HG03571 (cell line): ENCODE measurements around the gene VPS35L.
"Not testable (repeated sequence)": the region's sequence is repeated elsewhere in the genome, so short reads cannot be mapped to it uniquely, and the experiment has no call there.

Experiments used
- ATAC-seq: cut with Tn5 transposase; IDR thresholded peaks from one replicate; pipeline ENCODE4 v1.9.1; 2021; ENCODE audit not compliant: unreplicated experiment

Gene VPS35L

GRCh38 chr16:19645557-19645981 lies 90.1 kb downstream of the VPS35L start:
- no peak for ATAC-seq

GRCh38 chr16:19649980-19650379 lies 94.5 kb downstream of the VPS35L start:
- ATAC-seq = no peak

DNA sequence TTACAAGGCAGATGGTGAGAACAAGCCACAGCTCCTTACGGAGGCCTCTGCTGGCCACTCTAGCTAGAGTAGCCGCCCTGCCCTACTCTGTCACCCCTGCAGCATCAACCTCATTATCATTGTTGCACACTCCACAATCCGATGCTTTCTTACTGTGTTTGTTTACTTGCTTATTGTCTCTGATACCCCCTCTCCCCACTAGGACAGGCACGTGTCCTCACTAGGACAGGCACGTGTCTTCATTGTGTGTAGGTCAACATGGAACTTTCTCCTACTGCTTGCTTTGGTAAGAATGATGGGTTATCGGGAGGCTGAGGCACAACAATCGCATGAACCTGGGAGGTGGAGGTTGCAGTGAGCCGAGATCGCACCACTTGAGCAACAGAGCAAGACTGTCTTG lies 98.6 kb downstream of the VPS35L start:
- ATAC-seq = no peak

DNA sequence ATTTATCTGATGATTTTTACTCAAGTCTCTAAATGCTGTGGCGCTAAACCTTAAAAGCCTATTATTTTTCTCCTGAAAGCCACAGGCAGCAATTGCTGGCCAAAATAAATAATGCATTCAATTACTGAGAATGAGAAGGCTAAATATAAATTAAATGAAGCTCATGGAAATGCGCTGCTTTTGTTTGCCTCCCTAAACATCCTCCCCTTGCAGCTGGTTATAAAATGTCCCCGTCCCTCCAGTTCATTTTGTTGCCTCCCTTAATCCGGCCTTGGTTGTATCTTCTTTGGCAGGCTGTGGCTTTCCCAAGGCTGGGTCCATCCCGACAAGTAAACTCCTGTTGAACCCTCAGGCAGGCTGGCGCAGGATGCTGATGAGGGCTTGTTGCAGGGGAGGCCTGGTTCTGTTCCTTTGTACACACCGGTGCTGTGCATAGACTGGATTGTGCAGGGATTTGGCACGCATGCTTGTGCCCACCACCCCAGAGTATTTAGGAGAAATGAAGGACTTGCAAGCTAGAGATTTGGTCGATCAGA lies 99.8 kb downstream of the VPS35L start:
- ATAC-seq = no peak

DNA sequence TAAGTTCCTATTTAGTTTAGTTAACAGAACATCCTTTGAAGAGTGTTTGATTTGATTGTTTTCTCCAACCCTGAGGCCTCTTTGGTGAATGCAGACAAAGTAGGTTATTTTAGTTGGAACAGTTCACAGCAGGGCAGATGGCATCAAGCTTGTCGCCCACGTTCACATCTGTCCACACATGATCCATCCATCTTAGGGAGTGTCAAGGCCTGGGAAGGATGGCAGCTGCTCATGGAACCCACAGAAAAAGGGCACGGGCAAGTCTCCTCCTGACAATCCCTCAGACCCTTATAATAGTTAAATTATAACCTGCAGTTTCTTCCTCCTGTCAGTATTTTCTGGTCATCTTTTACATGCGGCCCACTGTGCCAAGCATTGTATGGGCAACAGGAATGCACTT lies 102.3 kb downstream of the VPS35L start:
- ATAC-seq = no peak

- no peak for ATAC-seq
Observed at GRCh38 chr16:19659554-19659953, 104.1 kb downstream of the VPS35L start.

GRCh38 chr16:19660432-19660831 lies 104.9 kb downstream of the VPS35L start:
- no peak for ATAC-seq

GRCh38 chr16:19662351-19662750 lies 106.8 kb downstream of the VPS35L start:
- no peak for ATAC-seq

DNA sequence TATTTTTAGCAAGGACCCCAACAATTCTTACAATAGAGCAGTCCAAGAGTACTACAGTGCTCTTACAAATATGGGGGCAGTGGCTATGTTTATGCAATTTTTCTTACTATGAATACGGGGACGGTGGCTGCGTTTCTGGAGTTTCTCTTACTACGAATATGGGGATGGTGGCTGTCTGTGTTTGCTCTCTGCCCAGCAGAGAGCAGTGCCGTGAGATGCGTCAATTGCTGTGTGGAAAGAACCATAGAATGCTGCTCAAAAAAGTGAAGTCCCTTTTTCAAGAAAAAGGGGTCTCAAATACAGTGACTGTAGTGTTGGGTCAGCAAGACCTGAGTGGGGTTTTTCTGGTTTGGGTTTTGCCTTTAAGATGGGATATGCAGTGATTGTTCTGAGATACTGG lies 108.7 kb downstream of the VPS35L start:
- ATAC-seq = no peak

DNA sequence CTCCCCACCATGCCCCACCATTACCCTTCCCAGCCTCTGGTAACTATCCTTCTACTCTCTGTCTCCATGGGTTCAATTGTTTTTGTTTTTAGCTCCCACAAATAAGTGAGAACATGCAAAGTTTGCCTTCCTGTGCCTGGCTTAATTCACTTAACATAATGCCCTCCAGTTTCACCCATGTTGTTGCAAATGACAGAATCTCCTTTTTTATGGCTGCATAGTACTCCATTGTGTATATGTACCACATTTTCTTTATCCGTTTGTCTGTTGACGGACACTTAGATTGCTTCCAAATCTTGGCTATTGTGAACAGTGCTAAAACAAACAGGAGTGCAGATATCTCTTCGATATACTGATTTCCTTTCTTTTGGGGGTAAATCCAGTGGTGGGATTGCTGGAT lies 109.8 kb downstream of the VPS35L start:
- ATAC-seq = not testable (repeated sequence)

DNA sequence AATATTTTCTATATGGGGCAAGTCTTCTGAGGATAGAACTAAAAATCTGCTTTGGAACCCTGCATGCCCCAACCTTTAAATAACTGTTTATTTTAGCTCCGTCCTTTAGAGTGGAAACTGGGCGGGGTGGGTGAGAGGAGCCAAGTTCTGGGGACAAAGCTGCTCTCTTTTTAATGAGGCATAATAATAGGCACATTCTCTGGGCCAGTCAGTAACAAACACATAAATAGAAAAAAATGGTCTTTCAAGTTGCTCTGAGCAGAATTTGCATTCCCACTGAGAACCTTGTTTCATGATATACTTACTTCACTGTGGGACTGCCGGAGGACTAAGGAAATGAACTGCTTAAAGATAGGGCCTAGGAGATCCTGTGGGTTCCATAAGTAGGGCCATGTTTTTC lies 111.0 kb downstream of the VPS35L start:
- no peak for ATAC-seq

DNA sequence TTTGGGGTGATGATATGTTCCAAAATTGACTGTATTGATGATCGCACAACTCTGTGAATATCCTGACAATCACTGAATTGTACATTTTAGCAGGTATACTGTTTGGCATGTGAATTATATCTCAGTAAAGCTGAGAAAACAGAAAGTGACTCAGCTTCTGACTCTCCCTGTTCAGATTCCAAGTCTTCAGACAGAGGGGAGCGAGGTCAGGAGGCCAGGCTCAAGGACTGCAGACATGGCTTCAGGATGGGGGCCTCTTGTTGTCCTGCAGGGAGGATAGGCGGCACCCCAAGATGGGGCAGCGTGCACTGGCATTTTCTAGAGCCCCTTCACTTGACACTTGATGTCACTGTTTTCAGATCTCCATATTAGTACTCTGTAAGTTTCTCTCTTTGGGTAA lies 116.9 kb downstream of the VPS35L start:
- no peak for ATAC-seq

DNA sequence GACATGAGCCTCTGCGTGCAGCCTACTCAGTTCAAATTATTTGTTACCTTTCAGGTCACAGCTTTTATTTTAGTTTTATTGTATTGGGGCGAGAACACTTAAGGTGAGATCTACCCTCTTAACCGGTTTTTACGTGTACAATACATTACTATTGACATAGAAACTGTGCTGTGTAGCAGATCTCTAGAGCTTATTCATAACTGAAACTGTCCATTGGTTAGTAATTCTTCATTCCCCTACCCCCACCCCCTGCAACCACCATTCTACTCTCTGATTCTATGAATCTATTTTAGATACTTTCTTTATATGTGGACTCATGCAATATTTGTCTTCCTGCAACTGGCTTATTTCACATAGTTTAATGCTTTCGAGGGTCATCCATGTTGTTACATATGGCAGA lies 119.0 kb downstream of the VPS35L start:
- no peak for ATAC-seq

- no peak for ATAC-seq
Observed at GRCh38 chr16:19677402-19677801, 121.9 kb downstream of the VPS35L start.

DNA sequence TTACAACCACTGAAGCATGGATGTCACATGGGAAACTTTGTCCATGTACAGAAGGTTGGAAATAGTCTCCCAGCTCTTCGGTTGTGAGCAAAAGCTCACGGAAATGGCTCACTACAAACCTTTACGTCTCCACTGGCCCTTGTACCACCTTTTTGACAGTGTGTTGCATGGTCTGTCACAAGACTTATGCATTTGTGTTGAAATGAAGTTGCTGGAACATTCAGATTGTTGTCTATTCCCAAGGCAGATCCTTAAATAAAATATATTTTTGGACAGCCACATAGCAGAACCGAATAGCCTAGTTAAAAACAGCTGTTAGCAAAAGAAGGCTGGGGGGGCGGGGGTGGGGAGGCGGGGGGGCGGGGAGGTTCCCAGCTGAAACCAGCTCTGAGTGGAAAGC lies 123.3 kb downstream of the VPS35L start:
- no peak for ATAC-seq

DNA sequence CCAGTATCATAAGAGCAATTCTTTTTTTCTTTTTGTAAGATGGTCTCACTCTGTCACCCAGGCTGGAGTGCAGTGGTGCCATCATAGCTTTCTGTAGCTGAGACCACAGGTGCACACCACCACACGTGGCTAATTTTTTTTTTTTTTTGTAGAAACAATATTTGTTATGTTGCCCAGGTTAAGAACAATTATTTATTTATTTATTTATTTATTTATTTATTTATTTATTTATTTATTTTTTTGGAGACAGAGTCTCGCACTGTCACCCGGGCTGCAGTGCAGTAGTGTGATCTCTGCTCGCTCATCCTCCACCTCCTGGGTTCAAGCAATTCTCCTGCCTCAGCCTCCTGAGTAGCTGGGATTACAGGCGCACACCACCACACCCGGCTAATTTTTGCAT lies 123.8 kb downstream of the VPS35L start:
- not testable (repeated sequence) for ATAC-seq

- ATAC-seq = no peak
Observed at GRCh38 chr16:19680881-19681340, 125.4 kb downstream of the VPS35L start.

GRCh38 chr16:19681637-19682036 lies 126.1 kb downstream of the VPS35L start:
- no peak for ATAC-seq

- ATAC-seq = no peak
Observed at GRCh38 chr16:19683453-19684236, 128.1 kb downstream of the VPS35L start.

DNA sequence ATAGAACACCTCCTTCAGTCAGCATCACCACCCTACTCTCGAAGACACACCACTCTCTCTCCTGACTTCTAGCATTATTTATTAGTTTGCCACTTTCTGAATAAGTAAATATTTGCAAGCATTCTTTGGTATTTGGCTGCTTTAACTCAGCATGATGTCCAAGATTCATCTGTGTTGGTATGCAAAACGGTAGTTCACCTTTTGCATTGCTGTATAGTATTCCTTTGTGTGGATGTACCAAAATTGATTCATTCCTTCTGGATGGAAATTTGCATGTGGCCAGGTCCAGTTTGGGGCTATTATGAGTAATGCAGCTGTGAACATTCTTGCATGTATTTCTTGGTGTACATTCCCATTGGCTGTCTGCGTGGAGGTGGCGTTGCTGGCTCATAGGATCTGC lies 129.7 kb downstream of the VPS35L start:
- ATAC-seq = no peak

DNA sequence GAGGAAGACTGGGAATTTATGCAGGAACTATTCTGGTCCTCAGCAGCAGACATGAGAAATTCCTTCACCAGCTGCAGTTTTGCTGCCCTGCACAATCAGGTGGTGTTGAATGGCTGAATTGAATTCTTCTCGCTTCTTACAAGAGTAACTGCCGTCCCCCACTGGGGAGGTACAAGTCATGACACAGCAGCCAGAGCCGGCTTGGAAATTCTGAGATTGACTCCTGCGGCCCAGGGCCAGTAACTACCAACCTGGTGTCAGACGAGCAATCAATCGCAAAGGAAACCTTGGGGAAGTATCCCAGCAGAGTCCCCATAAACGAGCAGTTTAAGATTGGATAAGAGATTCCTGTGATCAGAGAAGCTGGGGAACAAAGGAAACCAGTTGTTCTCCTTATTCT lies 131.8 kb downstream of the VPS35L start:
- no peak for ATAC-seq

DNA sequence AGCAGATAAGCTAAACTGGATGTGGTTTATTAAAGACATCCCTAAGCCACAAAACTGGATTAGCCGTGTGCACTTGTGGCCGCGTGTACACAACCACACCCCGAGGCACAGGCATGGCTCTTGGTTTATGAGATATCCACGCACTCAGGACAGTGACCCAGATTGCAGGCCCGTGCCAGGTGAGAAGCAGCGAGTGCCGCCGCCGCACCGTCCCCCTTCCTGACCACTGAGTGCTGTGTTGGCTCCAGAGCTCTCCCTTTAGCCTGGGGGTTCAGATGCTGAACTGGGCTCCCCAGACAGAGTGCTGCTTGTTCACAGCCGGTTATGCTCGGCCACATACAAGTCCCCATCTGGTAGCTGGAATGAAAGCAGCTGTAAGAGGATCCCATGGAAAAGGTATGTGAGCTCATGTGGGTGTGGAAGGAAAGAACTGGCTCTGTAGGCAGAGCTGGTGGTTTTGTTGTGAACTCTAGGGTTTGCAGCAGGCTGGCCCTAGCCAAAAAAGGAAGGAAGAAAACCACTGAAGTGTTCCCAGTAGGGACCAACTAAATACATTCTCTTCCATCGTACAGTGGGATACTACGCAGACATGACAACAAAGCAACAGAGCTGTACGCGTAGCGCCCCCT lies 133.0 kb downstream of the VPS35L start:
- no peak for ATAC-seq
